ENCODE measurements around the gene MYO1D. TPM values are rescaled to one million over a fixed set of nuclear protein-coding genes. Genes with fewer than 3 reads are reported as not detected.

The MYO1D gene
- total and polyA plus RNA-seq, 5 donors from 2014 or later = 1.5 to 8.2 (median 2.7) TPM

DNA sequence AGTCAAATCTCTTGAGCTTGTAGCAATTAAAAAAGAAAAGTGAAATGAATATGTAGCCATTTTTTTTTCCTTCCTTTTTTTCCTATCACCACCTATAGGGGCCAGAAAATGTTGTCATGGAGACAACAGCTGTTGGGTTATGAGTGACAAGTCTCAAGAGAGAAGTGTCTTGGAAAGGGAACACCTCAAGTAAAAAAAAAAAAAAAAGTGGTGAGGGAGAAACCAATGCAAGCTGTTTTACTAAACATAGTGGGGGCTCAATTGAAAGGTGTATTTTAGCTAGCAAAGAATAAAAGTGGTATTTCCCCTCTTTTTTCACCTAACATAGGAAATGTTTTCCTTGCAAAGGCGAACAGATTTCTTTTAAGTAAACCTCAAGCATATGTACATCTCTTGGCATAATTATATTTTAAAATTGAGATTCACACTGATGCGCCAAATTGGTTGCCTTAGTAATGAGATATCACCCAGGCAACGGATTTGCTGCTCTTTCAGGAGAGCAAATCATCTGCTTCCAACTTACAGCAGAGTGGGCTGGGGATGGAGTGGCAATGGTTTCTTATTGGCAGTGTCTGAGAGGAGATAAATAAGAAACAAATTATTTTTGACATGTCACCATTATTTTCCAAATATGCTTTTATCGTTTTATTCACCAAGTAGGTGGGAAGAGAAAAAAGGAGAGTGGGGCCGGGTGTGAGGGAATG lies 183.6 kb downstream of the MYO1D start:
- Histone ChIP-seq H3K36me3 (ENCODE audit: control insufficient read depth, insufficient read depth, low read length) (no peaks in the 10 kb centered on the region), H3K27me3 (ENCODE audit: control insufficient read depth, insufficient read depth, low read length) (no peaks in the 10 kb centered on the region), H3K27ac (ENCODE audit: insufficient read depth, low read length, poor library complexity, severe bottlenecking) (no peak overlapping the region), H3K9me3 (ENCODE audit: control insufficient read depth in 2 of 2, low read length in 2 of 2) (no peaks in the 10 kb centered on the region), H3K4me1 (ENCODE audit: control insufficient read depth, insufficient read depth, low read length, poor library complexity, severe bottlenecking) (no peaks in the 10 kb centered on the region), H3K4me3 (ENCODE audit: low read depth, low read length) (no peak overlapping the region)
- peaks cover 8% of the 10 kb centered on the region for H3K36me3 Mint-ChIP-seq
- H3K4me1 Mint-ChIP-seq = peaks cover 0 to 5% (median 0%) of the 10 kb centered on the region in 4 donors
- H3K27ac Mint-ChIP-seq = no peak overlapping the region
- peaks cover 0 to 1% (median 0%) of the 10 kb centered on the region in 7 donors for H3K9me3 Mint-ChIP-seq
- ATAC-seq (ENCODE audit: low read depth in 2 of 2) (no peak), DNase-seq (no peak)
- H3K27me3 Mint-ChIP-seq = peaks cover 4% of the 10 kb centered on the region
- no peak overlapping the region for H3K4me3 Mint-ChIP-seq

GRCh38 chr17:32692179-32692578 lies 184.7 kb downstream of the MYO1D start:
- Histone ChIP-seq H3K27ac (ENCODE audit: insufficient read depth, low read length, poor library complexity, severe bottlenecking) (no peak overlapping the region), H3K9me3 (ENCODE audit: control insufficient read depth in 2 of 2, low read length in 2 of 2) (no peaks in the 10 kb centered on the region), H3K4me3 (ENCODE audit: low read depth, low read length) (no peak overlapping the region), H3K4me1 (ENCODE audit: control insufficient read depth, insufficient read depth, low read length, poor library complexity, severe bottlenecking) (no peaks in the 10 kb centered on the region), H3K27me3 (ENCODE audit: control insufficient read depth, insufficient read depth, low read length) (no peaks in the 10 kb centered on the region), H3K36me3 (ENCODE audit: control insufficient read depth, insufficient read depth, low read length) (no peaks in the 10 kb centered on the region)
- no peak overlapping the region for H3K4me3 Mint-ChIP-seq
- DNase-seq = no peak
- peaks cover 0 to 2% (median 0%) of the 10 kb centered on the region in 7 donors for H3K9me3 Mint-ChIP-seq
- H3K36me3 Mint-ChIP-seq = peaks cover 8% of the 10 kb centered on the region
- H3K4me1 Mint-ChIP-seq = peaks cover 0 to 5% (median 0%) of the 10 kb centered on the region in 4 donors
- ATAC-seq (ENCODE audit: low read depth in 2 of 2) = no peak
- no peak overlapping the region for H3K27ac Mint-ChIP-seq
- H3K27me3 Mint-ChIP-seq = peaks cover 3% of the 10 kb centered on the region

GRCh38 chr17:32689348-32689747 lies 187.6 kb downstream of the MYO1D start:
- no peak for ATAC-seq (ENCODE audit: low read depth in 2 of 2)
- H3K9me3 Mint-ChIP-seq = peaks cover 0 to 2% (median 0%) of the 10 kb centered on the region in 7 donors
- Histone ChIP-seq H3K4me3 (ENCODE audit: low read depth, low read length) (no peak overlapping the region), H3K9me3 (ENCODE audit: control insufficient read depth in 2 of 2, low read length in 2 of 2) (no peaks in the 10 kb centered on the region), H3K27me3 (ENCODE audit: control insufficient read depth, insufficient read depth, low read length) (no peaks in the 10 kb centered on the region), H3K36me3 (ENCODE audit: control insufficient read depth, insufficient read depth, low read length) (no peaks in the 10 kb centered on the region), H3K27ac (ENCODE audit: insufficient read depth, low read length, poor library complexity, severe bottlenecking) (no peak overlapping the region), H3K4me1 (ENCODE audit: control insufficient read depth, insufficient read depth, low read length, poor library complexity, severe bottlenecking) (no peaks in the 10 kb centered on the region)
- H3K27ac Mint-ChIP-seq = no peak overlapping the region
- H3K27me3 Mint-ChIP-seq = no peaks in the 10 kb centered on the region
- H3K36me3 Mint-ChIP-seq = peaks cover 4% of the 10 kb centered on the region
- DNase-seq = no peak
- no peak overlapping the region for H3K4me3 Mint-ChIP-seq
- peaks cover 0 to 5% (median 0%) of the 10 kb centered on the region in 4 donors for H3K4me1 Mint-ChIP-seq

DNA sequence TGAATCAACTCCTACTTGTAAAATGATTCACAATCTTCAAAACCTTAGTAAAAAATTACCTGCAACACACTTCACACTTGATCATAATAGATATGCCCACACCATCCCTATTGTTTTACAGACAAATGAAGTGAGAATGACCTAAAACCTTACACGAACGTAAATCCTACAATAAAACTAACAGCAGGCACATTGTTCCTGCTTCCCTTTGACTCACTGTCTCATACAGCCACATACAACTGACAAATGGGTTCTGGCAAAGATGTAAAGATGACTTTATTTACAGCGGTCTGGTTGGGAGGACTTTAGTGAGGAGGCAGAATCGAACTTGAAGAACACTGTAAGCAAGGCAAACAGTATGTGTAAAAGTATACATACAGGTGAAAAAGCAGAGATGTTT lies 188.7 kb downstream of the MYO1D start:
- Histone ChIP-seq H3K4me3 (ENCODE audit: low read depth, low read length) (no peak overlapping the region), H3K36me3 (ENCODE audit: control insufficient read depth, insufficient read depth, low read length) (no peaks in the 10 kb centered on the region), H3K27ac (ENCODE audit: insufficient read depth, low read length, poor library complexity, severe bottlenecking) (no peak overlapping the region), H3K9me3 (ENCODE audit: control insufficient read depth in 2 of 2, low read length in 2 of 2) (no peaks in the 10 kb centered on the region), H3K27me3 (ENCODE audit: control insufficient read depth, insufficient read depth, low read length) (no peaks in the 10 kb centered on the region), H3K4me1 (ENCODE audit: control insufficient read depth, insufficient read depth, low read length, poor library complexity, severe bottlenecking) (no peaks in the 10 kb centered on the region)
- H3K27me3 Mint-ChIP-seq = no peaks in the 10 kb centered on the region
- ATAC-seq (ENCODE audit: low read depth in 2 of 2) = no peak
- H3K9me3 Mint-ChIP-seq = peaks cover 0 to 2% (median 0%) of the 10 kb centered on the region in 7 donors
- no peak for DNase-seq
- peaks cover 0 to 5% (median 0%) of the 10 kb centered on the region in 4 donors for H3K4me1 Mint-ChIP-seq
- peak overlapping the region in 1 of 3 donors; percentile 49 for H3K27ac Mint-ChIP-seq
- H3K4me3 Mint-ChIP-seq = no peak overlapping the region
- H3K36me3 Mint-ChIP-seq = peaks cover 4% of the 10 kb centered on the region

DNA sequence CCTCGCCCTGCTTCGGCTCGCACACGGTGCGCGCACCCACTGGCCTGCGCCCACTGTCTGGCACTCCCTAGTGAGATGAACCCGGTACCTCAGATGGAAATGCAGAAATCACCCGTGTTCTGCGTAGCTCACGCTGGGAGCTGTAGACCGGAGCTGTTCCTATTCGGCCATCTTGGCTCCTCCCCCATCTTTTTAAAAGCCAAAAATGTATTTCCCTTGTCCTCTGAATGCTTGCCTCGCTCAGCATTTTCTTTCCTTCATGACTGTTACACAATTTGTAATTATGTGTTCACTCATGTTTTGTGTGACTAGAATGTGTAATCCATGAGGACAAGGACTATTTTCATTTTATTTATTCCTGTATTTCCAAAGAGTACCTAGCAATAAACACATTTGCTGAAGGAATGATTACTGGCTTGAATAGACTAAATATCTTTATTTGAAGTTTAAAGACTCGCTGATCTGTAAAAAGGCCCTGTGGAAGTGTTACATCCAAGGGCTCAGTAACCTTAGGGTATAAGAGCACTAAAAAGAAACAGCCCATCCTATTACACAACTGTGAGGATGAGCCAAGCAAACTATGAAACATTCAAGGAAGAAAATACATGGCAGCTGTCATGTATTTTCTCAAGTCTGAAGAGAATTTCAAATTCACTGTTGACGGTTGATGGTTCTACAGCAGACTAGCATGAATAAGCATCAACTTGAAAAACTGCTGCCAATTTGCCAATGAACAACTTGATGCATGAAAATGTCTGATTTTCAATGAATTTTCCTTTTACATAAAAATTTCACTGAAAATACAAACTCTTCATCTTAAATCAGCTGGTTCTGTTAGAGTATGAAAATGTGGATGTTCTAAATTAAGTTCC lies 192.6 kb downstream of the MYO1D start:
- H3K4me3 Mint-ChIP-seq = no peak overlapping the region
- DNase-seq (no peak), ATAC-seq (ENCODE audit: low read depth in 2 of 2) (no peak)
- Histone ChIP-seq H3K36me3 (ENCODE audit: control insufficient read depth, insufficient read depth, low read length) (no peaks in the 10 kb centered on the region), H3K4me3 (ENCODE audit: low read depth, low read length) (no peak overlapping the region), H3K4me1 (ENCODE audit: control insufficient read depth, insufficient read depth, low read length, poor library complexity, severe bottlenecking) (no peaks in the 10 kb centered on the region), H3K9me3 (ENCODE audit: control insufficient read depth in 2 of 2, low read length in 2 of 2) (no peaks in the 10 kb centered on the region), H3K27me3 (ENCODE audit: control insufficient read depth, insufficient read depth, low read length) (no peaks in the 10 kb centered on the region), H3K27ac (ENCODE audit: insufficient read depth, low read length, poor library complexity, severe bottlenecking) (no peak overlapping the region)
- H3K27me3 Mint-ChIP-seq = no peaks in the 10 kb centered on the region
- H3K36me3 Mint-ChIP-seq = no peaks in the 10 kb centered on the region
- H3K9me3 Mint-ChIP-seq = peaks cover 0 to 3% (median 0%) of the 10 kb centered on the region in 7 donors
- H3K27ac Mint-ChIP-seq = no peak overlapping the region
- no peaks in the 10 kb centered on the region for H3K4me1 Mint-ChIP-seq

- H3K9me3 Mint-ChIP-seq = peaks cover 0 to 5% (median 0%) of the 10 kb centered on the region in 7 donors
- no peak overlapping the region for H3K27ac Mint-ChIP-seq
- no peak overlapping the region for H3K4me3 Mint-ChIP-seq
- no peaks in the 10 kb centered on the region for H3K36me3 Mint-ChIP-seq
- no peaks in the 10 kb centered on the region for H3K27me3 Mint-ChIP-seq
- peaks cover 0 to 8% (median 0%) of the 10 kb centered on the region in 4 donors for H3K4me1 Mint-ChIP-seq
- H3K9me3 ChIP-seq (ENCODE audit: control insufficient read depth in 2 of 2, low read length in 2 of 2) = peaks cover 0 to 4% of the 10 kb centered on the region in 2 experiments
- DNase-seq (no peak), ATAC-seq (ENCODE audit: low read depth in 2 of 2) (no peak)
- no peaks in the 10 kb centered on the region for H3K36me3 ChIP-seq (ENCODE audit: control insufficient read depth, insufficient read depth, low read length)
- no peak overlapping the region for H3K27ac ChIP-seq (ENCODE audit: insufficient read depth, low read length, poor library complexity, severe bottlenecking)
- H3K4me3 ChIP-seq (ENCODE audit: low read depth, low read length) = no peak overlapping the region
- H3K27me3 ChIP-seq (ENCODE audit: control insufficient read depth, insufficient read depth, low read length) = no peaks in the 10 kb centered on the region
- no peaks in the 10 kb centered on the region for H3K4me1 ChIP-seq (ENCODE audit: control insufficient read depth, insufficient read depth, low read length, poor library complexity, severe bottlenecking)
These were observed 203.0 kb downstream of the MYO1D start for GRCh38 chr17:32673964-32674363.

DNA sequence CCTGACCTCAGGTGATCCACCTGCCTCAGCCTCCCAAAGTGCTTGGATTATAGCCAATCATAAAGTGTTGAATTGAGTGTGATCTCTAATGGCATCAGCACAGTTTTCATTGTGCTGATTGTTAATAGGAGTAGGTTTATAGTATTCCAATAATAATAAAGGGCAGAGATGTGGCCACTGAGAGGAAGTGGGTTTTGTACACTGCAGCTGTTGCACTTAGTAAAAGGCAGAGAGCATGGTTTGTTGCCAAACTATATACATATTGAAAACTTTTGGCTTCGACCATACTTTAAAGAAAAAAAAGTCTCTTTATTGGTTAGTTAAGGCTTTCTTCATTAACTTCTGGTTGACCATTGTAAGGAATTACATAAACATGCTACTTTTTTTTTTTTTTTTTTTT lies 204.2 kb downstream of the MYO1D start:
- Histone ChIP-seq H3K27me3 (ENCODE audit: control insufficient read depth, insufficient read depth, low read length) (no peaks in the 10 kb centered on the region), H3K4me3 (ENCODE audit: low read depth, low read length) (no peak overlapping the region), H3K27ac (ENCODE audit: insufficient read depth, low read length, poor library complexity, severe bottlenecking) (no peak overlapping the region), H3K4me1 (ENCODE audit: control insufficient read depth, insufficient read depth, low read length, poor library complexity, severe bottlenecking) (no peaks in the 10 kb centered on the region), H3K36me3 (ENCODE audit: control insufficient read depth, insufficient read depth, low read length) (no peaks in the 10 kb centered on the region), H3K9me3 (ENCODE audit: control insufficient read depth in 2 of 2, low read length in 2 of 2) (peaks cover 0 to 4% of the 10 kb centered on the region in 2 experiments)
- Mint-ChIP-seq H3K9me3 (peaks cover 0 to 5% (median 0%) of the 10 kb centered on the region in 7 donors), H3K4me1 (peaks cover 0 to 8% (median 0%) of the 10 kb centered on the region in 4 donors), H3K4me3 (no peak overlapping the region), H3K27me3 (no peaks in the 10 kb centered on the region), H3K27ac (no peak overlapping the region), H3K36me3 (no peaks in the 10 kb centered on the region)
- DNase-seq = no peak
- no peak for ATAC-seq (ENCODE audit: low read depth in 2 of 2)
